Transverse colon (tissue), 3 donors: ENCODE measurements around the gene USP34.

ENCODE experiments used
- CTCF ChIP-seq, 5 experiments: fragments of 200-600 bp in 3 of 5; fragments of 450-650 bp in 2 of 5; sonication (generic) in 3 of 5; IDR thresholded peaks; 1 replicate in 2 of 5; 2 replicates in 3 of 5; pipeline ENCODE4 v1.5.1; 2016 to 2017; ENCODE audit warnings: antibody characterized with exemption in 5 of 5, inconsistent platforms in 3 of 5, mild to moderate bottlenecking in 2 of 5, moderate library complexity in 1 of 5
- EP300 ChIP-seq: sonication (generic); formaldehyde crosslinking; IDR thresholded peaks from one replicate; pipeline ENCODE4 v1.6.1; 2017; ENCODE audit warnings: antibody characterized with exemption, low read depth
- POLR2A ChIP-seq: fragments of 450-650 bp; IDR thresholded peaks from one replicate; pipeline ENCODE4 v1.6.1; 2016; ENCODE audit warnings: antibody characterized with exemption, mild to moderate bottlenecking, moderate library complexity

GRCh38 chr2:61419129-61419528, 51.8 kb downstream of the USP34 start:
- TF ChIP-seq CTCF (IDR thresholded peaks at IDR 0.05) (no peak), POLR2A (no peak), EP300 (no peak)
